Measurements from ENCODE around the gene CBR3.
A peak's percentile ranks its signal among the peaks of the same experiment; 100 is the strongest.

Gene CBR3

DNA sequence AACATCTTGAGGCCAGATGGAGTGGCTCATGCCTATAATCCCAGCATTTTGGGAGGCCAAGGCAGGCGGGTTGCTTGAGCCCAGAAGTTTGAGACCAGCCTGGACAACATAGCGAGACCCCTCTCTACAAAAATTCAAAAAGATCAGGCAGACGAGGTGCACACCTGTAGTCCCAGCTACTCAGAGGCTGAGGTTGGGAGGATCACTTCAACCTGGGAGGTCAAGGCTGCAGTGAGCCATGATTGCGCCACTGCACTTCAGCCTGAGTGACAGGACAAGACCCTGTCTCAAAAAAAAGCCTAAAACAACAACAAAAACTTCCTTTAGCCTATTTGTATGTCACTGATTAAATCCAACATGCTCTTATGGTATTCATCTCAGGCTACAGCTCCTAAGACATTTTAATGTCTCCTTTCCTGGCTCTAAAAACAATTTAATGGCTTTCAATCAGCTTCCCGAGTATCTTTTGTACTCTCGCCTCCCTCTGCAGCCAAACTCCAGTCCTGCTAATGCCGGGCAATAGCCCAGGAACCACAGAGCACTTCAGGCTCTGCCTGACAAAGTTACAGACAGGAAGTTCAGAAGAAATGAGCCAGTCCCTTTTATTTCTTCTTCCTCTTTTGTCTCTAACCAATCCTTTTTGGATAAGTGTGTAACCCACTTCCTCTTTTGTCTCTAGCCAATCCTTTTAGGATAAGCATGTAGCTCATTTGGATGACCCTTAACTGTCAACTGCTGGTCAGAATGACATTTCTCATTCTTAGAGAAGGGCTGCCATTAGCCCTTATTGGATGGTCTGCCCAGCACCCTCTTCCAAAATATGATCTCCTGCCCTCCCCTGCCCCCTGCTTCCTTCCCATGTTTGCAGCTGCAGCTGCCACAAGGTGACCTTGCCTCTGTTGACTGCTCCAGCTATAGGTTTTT is 15.2 kb downstream of the CBR3 start:
- in situ Hi-C loops (cut with HindIII; ENCODE audit: low sequenced_read_pairs): no loop called here
- no peak for TF ChIP-seq CTCF (IDR thresholded peaks at IDR 0.05; ENCODE audit: low read depth, low read length)
- H3K4me3 ChIP-seq (ENCODE audit: low read depth, low read length): no peak overlapping the region
- DNase-seq (ENCODE audit: low read depth, low spot score): peak; percentile 72

GRCh38 chr21:36155603-36156338 is 20.9 kb downstream of the CBR3 start:
- DNase-seq (ENCODE audit: low read depth, low spot score): no peak
- no peak for TF ChIP-seq CTCF (IDR thresholded peaks at IDR 0.05; ENCODE audit: low read depth, low read length)
- H3K4me3 ChIP-seq (ENCODE audit: low read depth, low read length): peak overlapping the region; percentile 74
- in situ Hi-C loops (cut with HindIII; ENCODE audit: low sequenced_read_pairs): no loop called here

DNA sequence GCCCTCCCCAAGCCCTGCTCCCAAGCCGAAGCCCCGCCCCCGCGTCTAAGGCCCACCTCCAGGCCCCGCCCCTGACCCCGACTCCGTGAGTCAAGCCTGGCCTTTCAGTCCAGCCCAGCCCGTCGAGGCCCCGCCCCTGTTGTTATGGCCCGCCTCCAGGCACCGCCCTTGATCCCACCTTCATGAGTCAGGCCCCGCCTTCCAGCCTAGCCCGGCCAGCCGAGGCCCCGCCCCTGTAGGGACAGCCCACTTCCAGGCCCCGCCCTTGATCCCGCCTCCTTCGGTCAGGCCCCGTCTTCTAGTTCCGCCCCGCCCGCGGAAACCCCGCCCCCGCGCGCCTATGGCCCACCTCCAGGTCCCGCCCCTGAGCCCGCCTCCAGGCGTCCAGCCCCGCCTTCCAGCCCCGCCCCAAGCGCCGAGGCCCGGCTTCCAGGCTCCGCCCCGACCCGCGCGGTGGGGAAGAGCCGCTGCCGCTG is 21.5 kb downstream of the CBR3 start:
- peak; percentile 99 for DNase-seq (ENCODE audit: low read depth, low spot score)
- in situ Hi-C loops (cut with HindIII; ENCODE audit: low sequenced_read_pairs): no loop called here
- peak overlapping the region; percentile 74 for H3K4me3 ChIP-seq (ENCODE audit: low read depth, low read length)
- TF ChIP-seq CTCF (IDR thresholded peaks at IDR 0.05; ENCODE audit: low read depth, low read length): no peak

DNA sequence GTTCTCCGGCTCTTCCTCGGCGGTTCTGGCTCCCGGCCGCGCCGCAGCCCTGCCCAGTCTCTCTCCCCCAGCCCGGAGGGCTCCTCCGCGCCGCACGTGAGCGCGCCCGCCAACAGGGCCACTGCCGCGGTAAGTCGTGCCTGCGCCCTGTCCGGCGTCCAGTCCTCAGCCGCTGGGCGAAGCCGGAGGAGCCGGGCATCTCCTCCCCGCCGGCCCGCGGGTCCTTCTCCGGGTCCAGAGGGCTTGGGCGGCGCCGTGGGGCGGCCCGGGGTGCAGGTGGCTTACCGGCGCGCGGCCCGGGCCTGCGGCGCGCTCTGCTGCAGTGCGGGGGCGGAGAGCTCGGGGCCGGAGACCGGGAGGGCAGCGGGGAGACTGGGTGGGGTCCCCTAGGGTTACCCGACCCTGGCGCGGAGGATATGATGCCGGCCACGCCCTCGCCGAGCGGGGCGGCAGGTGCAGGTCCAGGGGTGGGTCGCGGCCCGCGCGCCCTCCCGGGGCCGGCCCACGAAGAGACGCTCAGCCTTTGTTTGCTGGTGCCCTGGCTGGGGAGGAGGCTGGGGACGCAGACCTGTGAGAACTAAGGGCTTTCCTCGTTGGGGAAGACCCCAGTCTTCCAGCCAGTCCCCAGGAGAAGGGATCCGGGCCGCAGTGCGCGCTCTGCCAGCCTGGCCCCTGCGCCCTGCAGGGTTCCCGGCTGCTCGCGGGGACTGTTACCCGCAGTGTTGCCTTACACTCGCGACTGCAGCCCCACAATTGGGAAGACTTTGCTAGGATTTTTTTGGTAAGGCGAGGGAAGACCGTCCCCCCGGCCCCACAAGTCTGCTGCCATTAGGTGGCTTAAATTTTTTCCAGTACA is 22.2 kb downstream of the CBR3 start, which contains the start of gene DOP1B:
Gene DOP1B, plus strand, starts transcription at position 10 of the 856 bp plus-strand sequence. CDS start 7,910 bp downstream, outside the sequence.
- in situ Hi-C loops (cut with HindIII; ENCODE audit: low sequenced_read_pairs): no loop called here
- peak within 1 kb of the TSS; percentile 74 for H3K4me3 ChIP-seq (ENCODE audit: low read depth, low read length)
- no peak for DNase-seq (ENCODE audit: low read depth, low spot score)
- no peak for TF ChIP-seq CTCF (IDR thresholded peaks at IDR 0.05; ENCODE audit: low read depth, low read length)

DNA sequence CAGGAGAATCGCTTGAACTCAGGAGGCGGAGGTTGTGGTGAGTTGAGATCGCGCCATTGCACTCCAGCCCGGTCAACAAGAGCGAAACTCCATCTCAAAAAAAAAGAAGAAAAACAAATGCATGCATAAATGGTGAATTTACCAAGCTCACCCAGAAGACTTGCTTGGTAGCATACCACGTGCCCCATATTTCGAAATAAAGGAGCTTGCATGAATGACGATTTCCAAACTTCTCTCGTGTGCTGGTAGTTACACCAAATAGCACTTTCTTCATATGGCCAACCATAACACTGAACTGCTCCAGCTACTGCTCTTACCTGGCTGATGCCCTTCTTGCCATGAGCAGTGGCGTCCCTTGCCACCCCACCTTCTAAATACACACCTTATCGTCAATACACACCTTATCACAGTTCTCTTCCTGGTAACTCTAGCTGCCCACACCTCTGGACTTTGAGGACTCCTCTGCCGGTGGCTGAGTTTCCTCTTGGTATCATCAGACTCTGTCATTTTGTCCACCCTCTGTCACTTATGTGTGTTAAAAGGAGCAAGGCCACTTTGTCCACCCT is 24.6 kb downstream of the CBR3 start:
- no peak for TF ChIP-seq CTCF (IDR thresholded peaks at IDR 0.05; ENCODE audit: low read depth, low read length)
- in situ Hi-C loops (cut with HindIII; ENCODE audit: low sequenced_read_pairs): no loop called here
- DNase-seq (ENCODE audit: low read depth, low spot score): no peak
- no peak overlapping the region for H3K4me3 ChIP-seq (ENCODE audit: low read depth, low read length)

GRCh38 chr21:36160850-36161178 is 25.9 kb downstream of the CBR3 start:
- no peak for TF ChIP-seq CTCF (IDR thresholded peaks at IDR 0.05; ENCODE audit: low read depth, low read length)
- no peak for DNase-seq (ENCODE audit: low read depth, low spot score)
- H3K4me3 ChIP-seq (ENCODE audit: low read depth, low read length): no peak overlapping the region
- in situ Hi-C loops (cut with HindIII; ENCODE audit: low sequenced_read_pairs): no loop called here

Measured in astrocyte of the spinal cord (primary cell).